ENCODE data around the gene RAB20. TPM values are rescaled to one million over a fixed set of nuclear protein-coding genes. Genes with fewer than 3 reads are reported as not detected.

The RAB20 gene
- total RNA-seq, 4 donors from 2014 or later = 8.7 to 32.8 (median 18.4) TPM

- TF ChIP-seq CTCF (IDR thresholded peaks at IDR 0.05) = no peak
- TF ChIP-seq POLR2A (IDR thresholded peaks at IDR 0.05) = no peak
- no peak for TF ChIP-seq EP300 (IDR thresholded peaks at IDR 0.05)
- no peak for TF ChIP-seq POLR2AphosphoS5 (IDR thresholded peaks at IDR 0.05)
- Histone ChIP-seq H3K9me3 (no peaks in the 10 kb centered on the region), H3K36me3 (no peaks in the 10 kb centered on the region), H3K4me1 (peaks cover 0 to 28% (median 3%) of the 10 kb centered on the region in 3 donors), H3K27ac (no peak overlapping the region), H3K4me3 (no peak overlapping the region), H3K27me3 (no peaks in the 10 kb centered on the region)
- WGBS, 2 donors (ENCODE audit: low coverage in 1 of 2) = 91 to 100% methylated on average over 1 to 3 of the region's 3 CpGs
- ATAC-seq = no peak
Measured at GRCh38 chr13:110564472-110564985, 3.0 kb upstream of the RAB20 start.

- H3K27me3 ChIP-seq = no peaks in the 10 kb centered on the region
- peaks cover 0 to 39% (median 3%) of the 10 kb centered on the region in 3 donors for H3K4me1 ChIP-seq
- H3K9me3 ChIP-seq = no peaks in the 10 kb centered on the region
- no peak overlapping the region for H3K4me3 ChIP-seq
- TF ChIP-seq POLR2AphosphoS5 (IDR thresholded peaks at IDR 0.05) = no peak
- TF ChIP-seq CTCF (IDR thresholded peaks at IDR 0.05) = no peak
- TF ChIP-seq EP300 (IDR thresholded peaks at IDR 0.05) = no peak
- TF ChIP-seq POLR2A (IDR thresholded peaks at IDR 0.05) = no peak
- H3K27ac ChIP-seq = no peak overlapping the region
- H3K36me3 ChIP-seq = no peaks in the 10 kb centered on the region
- WGBS, 2 donors (ENCODE audit: low coverage in 1 of 2) = 93 to 97% methylated on average over 3 to 6 of the region's 9 CpGs
- no peak for ATAC-seq
Measured at GRCh38 chr13:110563463-110563774, 1.9 kb upstream of the RAB20 start.

DNA sequence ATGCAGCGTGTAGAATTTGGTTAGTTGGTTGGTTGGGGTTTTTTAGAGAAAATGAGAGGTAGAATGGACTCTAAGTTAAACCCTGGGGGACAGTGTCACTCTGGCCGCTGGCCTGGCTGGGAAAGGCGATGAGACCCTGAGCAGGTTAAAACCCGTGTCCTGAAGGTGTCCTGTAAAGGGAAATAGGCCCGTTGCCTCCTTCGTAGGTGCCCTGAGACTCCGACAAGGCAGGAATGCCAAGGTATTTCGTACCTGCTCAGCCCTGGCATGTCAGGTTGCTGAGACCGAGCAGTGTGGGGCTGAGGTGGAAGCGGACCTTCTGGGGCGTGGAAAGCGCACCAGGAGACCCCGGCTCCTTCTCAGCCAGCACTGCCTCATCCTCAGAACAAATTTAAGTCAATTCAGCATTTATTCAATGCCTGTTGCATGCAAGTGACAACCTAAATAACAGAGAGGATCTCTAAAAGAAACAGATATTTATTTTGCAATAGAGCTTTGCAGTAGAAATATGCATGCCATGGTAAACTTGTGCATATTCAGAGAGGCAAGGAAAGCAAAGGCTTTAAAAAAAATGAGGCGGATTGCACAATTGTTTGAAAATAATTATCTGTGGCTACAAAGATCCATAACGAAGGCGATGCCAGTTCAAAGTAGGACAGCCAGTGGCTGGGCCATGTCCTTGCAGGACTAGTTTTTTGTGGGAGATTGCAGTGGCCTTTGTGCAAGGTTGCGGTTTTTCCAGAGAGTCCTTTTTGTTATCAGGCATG lies 1.4 kb upstream of the RAB20 start:
- H3K4me3 ChIP-seq = peak overlapping the region; percentile 56 to 91
- no peaks in the 10 kb centered on the region for H3K9me3 ChIP-seq
- H3K4me1 ChIP-seq = peaks cover 0 to 44% (median 3%) of the 10 kb centered on the region in 3 donors
- peaks cover 0 to 2% of the 10 kb centered on the region in 2 donors for H3K36me3 ChIP-seq
- no peak for ATAC-seq
- H3K27me3 ChIP-seq = no peaks in the 10 kb centered on the region
- WGBS, 2 donors (ENCODE audit: low coverage in 1 of 2) = 87 to 90% methylated on average over 8 to 11 of the region's 17 CpGs
- peak overlapping the region; percentile 34 to 96 (median 86) for H3K27ac ChIP-seq
- TF ChIP-seq POLR2AphosphoS5 (IDR thresholded peaks at IDR 0.05) (no peak), EP300 (IDR thresholded peaks at IDR 0.05) (no peak), CTCF (IDR thresholded peaks at IDR 0.05) (no peak), POLR2A (IDR thresholded peaks at IDR 0.05) (no peak)

DNA sequence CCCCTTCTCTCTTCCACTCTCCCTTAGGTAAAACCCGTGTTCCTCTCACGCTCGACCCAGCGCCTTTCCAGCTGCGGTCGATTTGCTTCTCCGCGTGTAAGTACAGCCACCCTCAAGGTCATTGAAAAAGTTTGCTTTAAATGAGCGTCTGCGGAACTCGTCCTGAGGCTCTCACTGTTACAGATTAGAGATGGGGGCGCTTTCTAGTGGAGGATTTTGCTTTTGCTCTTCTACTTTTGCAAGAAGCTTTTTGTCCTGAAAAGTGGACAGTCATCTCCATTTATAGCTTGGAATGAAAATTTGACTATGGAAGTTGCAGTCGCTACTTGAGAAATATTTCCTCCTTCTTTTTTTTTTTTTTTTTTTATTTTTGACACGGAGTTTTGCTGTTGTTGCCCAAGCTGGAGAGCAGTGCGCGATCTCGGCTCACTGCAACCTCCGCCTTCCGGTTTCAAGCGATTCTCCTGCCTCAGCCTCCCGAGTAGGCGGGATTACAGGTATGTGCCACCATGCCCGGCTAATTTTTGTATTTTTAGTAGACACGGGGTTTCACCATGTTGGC lies 595 bp upstream of the RAB20 start:
- WGBS, 2 donors (ENCODE audit: low coverage in 1 of 2) = 0% methylated on average over 12 to 14 of the region's 24 CpGs
- Histone ChIP-seq H3K9me3 (no peaks in the 10 kb centered on the region), H3K27me3 (no peaks in the 10 kb centered on the region), H3K4me3 (peak overlapping the region; percentile 56 to 91), H3K4me1 (peaks cover 0 to 49% (median 3%) of the 10 kb centered on the region in 3 donors), H3K36me3 (peaks cover 0 to 10% of the 10 kb centered on the region in 2 donors), H3K27ac (peak overlapping the region; percentile 80 to 96 (median 92))
- no peak for TF ChIP-seq POLR2AphosphoS5 (IDR thresholded peaks at IDR 0.05)
- ATAC-seq = peak; percentile 21

GRCh38 chr13:110560601-110561343 lies 750 bp downstream of the RAB20 start:
- Histone ChIP-seq H3K27ac (peak overlapping the region; percentile 81 to 96 (median 92)), H3K36me3 (peaks cover 0 to 23% of the 10 kb centered on the region in 2 donors), H3K4me3 (peak overlapping the region; percentile 56 to 91), H3K27me3 (no peaks in the 10 kb centered on the region), H3K4me1 (peaks cover 0 to 57% (median 3%) of the 10 kb centered on the region in 3 donors), H3K9me3 (no peaks in the 10 kb centered on the region)
- WGBS, 2 donors (ENCODE audit: low coverage in 1 of 2) = 2 to 14% methylated on average over 5 of the region's 29 CpGs
- ATAC-seq = peak; percentile 34
- TF ChIP-seq POLR2AphosphoS5 (IDR thresholded peaks at IDR 0.05) (peak; percentile 73), CTCF (IDR thresholded peaks at IDR 0.05) (no peak), POLR2A (IDR thresholded peaks at IDR 0.05) (no peak)
